DND-41 (cell line): ENCODE measurements around the gene MCC.

ENCODE experiments used
- EZH2 ChIP-seq: IDR thresholded peaks from 3 replicates; pipeline ENCODE4 v1.6.1; 2012; ENCODE audit warnings: borderline replicate concordance, low read depth, mild to moderate bottlenecking, moderate library complexity, low read length, inconsistent platforms; ENCODE audit not compliant: severe bottlenecking
- TF ChIP-seq, protein P1 (sequence below): IDR thresholded peaks from 2 replicates; pipeline ENCODE4 v1.5.1; 2012; ENCODE audit warnings: borderline replicate concordance, low read length, moderate library complexity, mild to moderate bottlenecking; ENCODE audit not compliant: poor library complexity, severe bottlenecking; ENCODE audit errors: extremely low read depth

DNA sequence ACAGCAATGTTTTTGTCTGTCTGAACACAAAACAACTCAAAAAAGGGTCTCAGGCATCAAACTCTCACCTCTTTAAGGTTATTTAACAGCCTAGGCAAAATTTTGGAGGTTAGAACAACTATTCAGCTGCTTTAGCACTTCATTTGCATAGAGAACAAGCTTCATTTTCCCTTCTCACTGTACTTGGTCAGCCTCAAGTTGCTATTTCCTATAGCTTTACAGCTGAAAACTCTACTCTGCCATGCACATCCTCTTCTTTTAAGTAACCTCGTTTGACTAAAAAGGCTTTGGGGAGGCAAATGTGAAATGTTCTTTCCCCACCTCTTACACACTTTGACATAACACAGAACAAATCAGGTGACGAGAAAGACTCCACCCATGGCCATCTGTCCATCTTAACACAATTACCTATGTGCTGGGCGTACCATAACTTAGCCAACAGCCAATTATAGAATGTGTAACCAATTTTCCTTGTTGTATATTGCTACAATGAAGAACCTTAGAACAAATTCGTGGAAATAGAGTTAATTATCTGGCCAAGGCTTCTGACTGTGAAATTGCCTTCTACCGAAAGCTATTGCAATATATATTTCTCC, 315.9 kb downstream of the MCC start:
- TF ChIP-seq, protein P1, sequence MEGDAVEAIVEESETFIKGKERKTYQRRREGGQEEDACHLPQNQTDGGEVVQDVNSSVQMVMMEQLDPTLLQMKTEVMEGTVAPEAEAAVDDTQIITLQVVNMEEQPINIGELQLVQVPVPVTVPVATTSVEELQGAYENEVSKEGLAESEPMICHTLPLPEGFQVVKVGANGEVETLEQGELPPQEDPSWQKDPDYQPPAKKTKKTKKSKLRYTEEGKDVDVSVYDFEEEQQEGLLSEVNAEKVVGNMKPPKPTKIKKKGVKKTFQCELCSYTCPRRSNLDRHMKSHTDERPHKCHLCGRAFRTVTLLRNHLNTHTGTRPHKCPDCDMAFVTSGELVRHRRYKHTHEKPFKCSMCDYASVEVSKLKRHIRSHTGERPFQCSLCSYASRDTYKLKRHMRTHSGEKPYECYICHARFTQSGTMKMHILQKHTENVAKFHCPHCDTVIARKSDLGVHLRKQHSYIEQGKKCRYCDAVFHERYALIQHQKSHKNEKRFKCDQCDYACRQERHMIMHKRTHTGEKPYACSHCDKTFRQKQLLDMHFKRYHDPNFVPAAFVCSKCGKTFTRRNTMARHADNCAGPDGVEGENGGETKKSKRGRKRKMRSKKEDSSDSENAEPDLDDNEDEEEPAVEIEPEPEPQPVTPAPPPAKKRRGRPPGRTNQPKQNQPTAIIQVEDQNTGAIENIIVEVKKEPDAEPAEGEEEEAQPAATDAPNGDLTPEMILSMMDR: no peak
- TF ChIP-seq EZH2: no peak
